Activated CD8-positive, alpha-beta T cell treated with anti-CD3 and anti-CD28 coated beads for 36 hours (primary cell): ENCODE data around the gene THADA. TPM values are rescaled to one million over a fixed set of nuclear protein-coding genes. Genes with fewer than 3 reads are reported as not detected.
"Not testable (repeated sequence)": the region's sequence is repeated elsewhere in the genome, so short reads cannot be mapped to it uniquely, and the experiment has no call there.

Experiments used
- ATAC-seq: fragments of 200-7000 bp; cut with Tn5 transposase; one replicate; pipeline ENCODE4 v1.10.0; 2021; ENCODE audit warnings: mild to moderate bottlenecking, moderate library complexity
- CTCF ChIA-PET: fragments of 350-600 bp; sonication (Branson Sonifier 250); formaldehyde crosslinking; loops from one replicate; lab custom pipeline; 2021; ENCODE audit warnings: antibody characterized with exemption; lab: Charles Lee
- POLR2A ChIA-PET: fragments of 350-600 bp; sonication (Branson Sonifier 250); formaldehyde crosslinking; loops from one replicate; lab custom pipeline; 2021; ENCODE audit warnings: antibody characterized with exemption; lab: Charles Lee
- DNase-seq: peaks from one replicate; pipeline ENCODE4 v3.0.0-alpha.2; 2020
- H3K27ac Mint-ChIP-seq: one replicate; pipeline ENCODE4 v1.8.0; 2021; ENCODE audit warnings: mild to moderate bottlenecking, mixed read lengths
- H3K27me3 Mint-ChIP-seq: one replicate; pipeline ENCODE4 v1.8.0; 2021; ENCODE audit warnings: mixed read lengths
- H3K36me3 Mint-ChIP-seq: one replicate; pipeline ENCODE4 v1.8.0; 2021; ENCODE audit warnings: low read depth, mixed read lengths
- H3K4me1 Mint-ChIP-seq: one replicate; pipeline ENCODE4 v1.8.0; 2021; ENCODE audit warnings: low read depth, mixed read lengths
- H3K4me3 Mint-ChIP-seq: one replicate; pipeline ENCODE4 v1.8.0; 2021; ENCODE audit warnings: mild to moderate bottlenecking, moderate library complexity, mixed read lengths
- H3K9me3 Mint-ChIP-seq: one replicate; pipeline ENCODE4 v1.8.0; 2021; ENCODE audit warnings: mixed read lengths
- CTCF ChIP-seq: fragments of 200-600 bp; IDR thresholded peaks from one replicate; pipeline ENCODE4 v1.8.0; 2022; ENCODE audit warnings: antibody characterized with exemption, mild to moderate bottlenecking
- intact Hi-C: fragments of 100-400 bp; cut with micrococcal nuclease; formaldehyde crosslinking; loops from one replicate; pipeline ENCODE4 v1.10.0; 2022
- total RNA-seq, 2 experiments: library from RNA; stranded (reverse); gene quantifications; one replicate each; pipeline ENCODE4 v1.2.3, GENCODE V29; 2021

THADA gene
- total RNA-seq, 2 experiments from 2014 or later = 31.3 to 31.6 TPM

- no peak for TF ChIP-seq CTCF
- intact Hi-C loops = no loop called here
- Mint-ChIP-seq H3K9me3 (no peaks in the 10 kb centered on the region), H3K27ac (no peak overlapping the region), H3K27me3 (no peaks in the 10 kb centered on the region), H3K4me3 (no peak overlapping the region), H3K4me1 (peaks cover 32% of the 10 kb centered on the region), H3K36me3 (peaks cover 28% of the 10 kb centered on the region)
- no peak for ATAC-seq
- ChIA-PET CTCF (no interaction called here), POLR2A (no interaction called here)
- no peak for DNase-seq
Observed at GRCh38 chr2:43391201-43391877, 204.5 kb downstream of the THADA start.

DNA sequence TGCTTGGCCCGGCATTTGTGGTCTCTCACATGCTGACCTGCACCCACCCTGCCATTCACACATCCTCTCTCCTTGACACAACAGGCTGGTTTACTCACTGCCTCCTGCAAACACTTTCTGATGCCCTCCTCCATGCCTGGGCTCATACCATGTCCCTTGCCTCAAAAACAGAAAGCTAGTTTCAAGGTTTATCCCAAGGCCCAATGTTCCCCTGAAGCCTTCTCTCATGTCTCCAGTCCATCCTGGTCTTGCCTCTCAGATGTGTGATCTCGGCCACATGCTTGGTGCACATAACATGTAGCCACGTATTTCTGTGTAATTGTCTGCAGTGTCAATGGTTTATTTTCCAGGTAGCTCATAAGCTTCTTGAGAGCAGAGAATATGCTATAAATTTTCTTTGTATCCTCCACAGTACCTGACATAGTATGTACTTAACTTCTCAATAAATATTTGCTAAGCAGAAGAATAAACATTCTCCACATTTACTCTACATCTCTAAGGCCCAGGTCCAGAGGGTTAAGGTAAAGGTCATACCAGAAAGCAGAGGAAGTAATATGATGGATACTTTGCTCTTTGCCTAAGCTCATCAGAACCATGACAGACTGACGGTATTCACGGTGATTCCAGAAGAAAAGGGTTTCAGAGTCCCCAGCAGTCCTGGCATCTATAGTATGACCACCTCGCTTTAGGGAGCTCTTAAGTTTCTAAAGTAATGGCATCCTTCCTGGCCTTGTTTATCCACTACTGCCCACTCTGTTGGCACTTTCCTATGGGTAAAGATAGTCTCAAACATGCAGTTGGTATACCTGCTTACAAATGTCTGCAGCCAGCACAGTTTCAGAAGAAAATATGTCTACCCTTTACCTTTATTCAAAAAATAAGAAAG is 206.0 kb downstream of the THADA start:
- intact Hi-C loops = no loop called here
- peaks cover 15% of the 10 kb centered on the region for H3K36me3 Mint-ChIP-seq
- no peaks in the 10 kb centered on the region for H3K9me3 Mint-ChIP-seq
- DNase-seq (no peak), ATAC-seq (no peak)
- no peak overlapping the region for H3K27ac Mint-ChIP-seq
- CTCF ChIA-PET = interaction anchor here (1.4 to 1.5 kb wide), 2 partner anchors 18 to 34 kb away, joined by 4 to 5 read pairs; no protein-coding TSS in a partner anchor
- POLR2A ChIA-PET = no interaction called here
- peaks cover 34% of the 10 kb centered on the region for H3K4me1 Mint-ChIP-seq
- no peak overlapping the region for H3K4me3 Mint-ChIP-seq
- no peaks in the 10 kb centered on the region for H3K27me3 Mint-ChIP-seq
- no peak for TF ChIP-seq CTCF

GRCh38 chr2:43388371-43388770 is 207.5 kb downstream of the THADA start:
- H3K27me3 Mint-ChIP-seq = no peaks in the 10 kb centered on the region
- no peak for TF ChIP-seq CTCF
- H3K9me3 Mint-ChIP-seq = no peaks in the 10 kb centered on the region
- no peak overlapping the region for H3K4me3 Mint-ChIP-seq
- H3K4me1 Mint-ChIP-seq = peaks cover 46% of the 10 kb centered on the region
- ChIA-PET POLR2A (interaction anchor here (1.2 kb wide), 1 partner anchor 9 kb away, joined by 3 read pairs; no protein-coding TSS in a partner anchor), CTCF (interaction anchor here (0.7 to 1.6 kb wide), 4 partner anchors 17 to 118 kb away, joined by 3 to 6 read pairs (median 4); no protein-coding TSS in a partner anchor)
- H3K36me3 Mint-ChIP-seq = peaks cover 8% of the 10 kb centered on the region
- DNase-seq (no peak), ATAC-seq (no peak)
- intact Hi-C loops = no loop called here
- H3K27ac Mint-ChIP-seq = no peak overlapping the region

- Mint-ChIP-seq H3K4me3 (no peak overlapping the region), H3K36me3 (peaks cover 3% of the 10 kb centered on the region), H3K4me1 (peaks cover 48% of the 10 kb centered on the region), H3K27ac (peak overlapping the region; percentile 7), H3K9me3 (no peaks in the 10 kb centered on the region), H3K27me3 (no peaks in the 10 kb centered on the region)
- intact Hi-C loops = no loop called here
- DNase-seq (peak; percentile 11), ATAC-seq (peak; percentile 73)
- ChIA-PET CTCF (interaction anchor here (0.7 to 1.6 kb wide), 3 partner anchors 37 to 117 kb away, joined by 3 to 6 read pairs (median 3); no protein-coding TSS in a partner anchor), POLR2A (interaction anchor here (0.6 kb wide), 1 partner anchor 105 kb away, joined by 5 read pairs; no protein-coding TSS in a partner anchor)
- TF ChIP-seq CTCF = no peak
Observed at GRCh38 chr2:43387092-43388062, 208.5 kb downstream of the THADA start.

DNA sequence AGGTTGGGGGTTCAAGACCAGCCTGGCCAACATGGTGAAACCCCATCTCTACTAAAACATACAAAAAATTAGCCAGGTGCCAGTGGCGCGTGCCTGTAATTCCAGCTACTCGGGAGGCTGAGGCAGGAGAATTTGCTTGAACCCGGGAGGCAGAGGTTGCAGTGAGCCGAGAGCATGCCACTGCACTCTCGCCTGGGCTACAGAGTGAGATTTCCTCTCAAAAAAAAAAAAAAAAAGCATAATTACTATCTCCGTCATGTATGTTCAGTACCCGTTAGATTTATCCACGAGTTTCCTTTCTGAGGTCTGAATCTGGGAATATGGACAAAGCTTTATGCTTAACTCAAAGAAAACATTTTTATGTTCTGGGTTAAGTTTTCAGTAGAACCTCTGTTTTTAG is 209.2 kb downstream of the THADA start:
- H3K9me3 Mint-ChIP-seq, intact Hi-C loops, H3K36me3 Mint-ChIP-seq, H3K27ac Mint-ChIP-seq, H3K27me3 Mint-ChIP-seq, H3K4me3 Mint-ChIP-seq, ATAC-seq, DNase-seq: not testable (repeated sequence)
- peaks cover 48% of the 10 kb centered on the region for H3K4me1 Mint-ChIP-seq
- POLR2A ChIA-PET = interaction anchor here (0.6 kb wide), 1 partner anchor 105 kb away, joined by 5 read pairs; no protein-coding TSS in a partner anchor
- CTCF ChIA-PET = interaction anchor here (0.8 to 1.6 kb wide), 2 partner anchors 38 to 97 kb away, joined by 3 to 6 read pairs; no protein-coding TSS in a partner anchor
